HG02852 (cell line): ENCODE data around the gene SLC39A8.
A peak's percentile ranks its signal among the peaks of the same experiment; 100 is the strongest.

Source experiments
- ATAC-seq: cut with Tn5 transposase; IDR thresholded peaks from one replicate; pipeline ENCODE4 v1.9.1; 2021; ENCODE audit warnings: mild to moderate bottlenecking, moderate library complexity; ENCODE audit not compliant: unreplicated experiment

The SLC39A8 gene

DNA sequence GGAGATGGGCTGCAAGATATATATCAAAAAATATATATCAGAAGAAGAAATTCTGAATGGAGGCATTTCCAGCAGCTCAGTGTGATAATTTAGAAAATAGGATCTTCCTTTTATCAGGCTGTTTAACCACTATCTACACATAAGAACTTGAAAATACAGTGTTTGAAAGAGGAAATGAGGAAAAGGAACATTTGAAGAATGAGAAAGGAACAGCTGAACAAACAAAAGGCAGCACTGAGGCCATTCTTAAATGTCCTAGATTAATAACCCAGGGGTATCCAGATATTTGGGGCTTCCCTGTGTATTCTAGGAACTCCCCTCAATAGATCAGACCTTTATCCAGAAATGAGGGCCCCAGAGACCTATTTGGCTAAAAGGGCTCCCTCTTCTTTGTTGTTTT is 4.1 kb downstream of the SLC39A8 start:
- no peak for ATAC-seq

DNA sequence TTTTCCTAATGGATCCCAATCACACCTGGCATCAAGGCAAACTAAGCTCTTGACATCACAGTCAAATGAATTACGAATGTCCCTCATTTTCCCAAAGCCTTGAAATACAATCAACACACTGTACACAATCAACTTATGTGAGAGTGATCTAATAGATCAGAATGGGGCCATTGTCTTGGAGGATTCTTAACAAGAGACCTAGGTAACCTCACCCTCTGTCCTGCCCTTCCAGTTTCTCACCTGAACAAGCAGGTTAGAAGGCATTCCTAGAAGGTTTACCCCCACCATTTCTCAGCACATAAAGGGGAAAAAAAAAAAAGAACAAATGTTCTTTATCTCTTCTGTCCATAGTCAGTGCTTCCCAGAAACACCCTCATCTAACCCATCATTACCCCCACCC is 6.3 kb downstream of the SLC39A8 start:
- no peak for ATAC-seq

DNA sequence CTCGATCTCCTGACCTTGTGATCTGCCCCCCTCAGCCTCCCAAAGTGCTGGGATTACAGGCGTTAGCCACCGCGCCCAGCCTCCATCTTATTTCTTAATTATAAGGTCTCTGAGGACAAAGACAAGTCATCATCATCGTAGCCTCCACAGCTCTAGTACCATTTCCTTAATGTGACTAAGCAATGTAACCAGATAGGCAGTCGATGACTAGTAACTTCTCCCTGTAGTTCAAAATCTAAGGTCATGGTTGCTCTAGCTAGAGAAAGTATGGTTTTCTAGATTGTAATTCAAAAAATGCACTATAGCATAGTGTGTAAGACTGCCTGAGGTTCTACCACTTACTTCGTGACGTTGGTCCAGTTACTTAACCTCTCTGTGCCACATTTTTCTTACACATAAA is 6.9 kb downstream of the SLC39A8 start:
- ATAC-seq, result no peak

DNA sequence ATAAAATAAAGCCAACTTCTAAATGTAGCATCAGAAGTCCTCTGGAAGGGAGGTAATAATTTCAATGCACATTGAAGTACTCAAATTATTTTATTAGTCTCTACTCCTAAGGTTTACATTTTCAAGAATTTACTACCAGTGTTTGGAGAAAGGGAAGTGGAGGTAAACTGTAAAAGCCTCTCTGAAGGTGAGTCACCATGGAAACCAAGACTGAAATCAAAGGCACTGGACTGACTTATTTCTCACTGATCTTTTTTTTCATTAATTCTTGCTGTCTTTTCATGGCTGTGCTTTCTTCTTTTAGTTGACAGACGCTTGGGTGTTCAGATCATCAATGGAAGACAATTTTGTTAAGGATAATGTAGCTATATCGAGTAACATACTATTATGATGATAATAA is 9.7 kb downstream of the SLC39A8 start:
- ATAC-seq, result no peak

DNA sequence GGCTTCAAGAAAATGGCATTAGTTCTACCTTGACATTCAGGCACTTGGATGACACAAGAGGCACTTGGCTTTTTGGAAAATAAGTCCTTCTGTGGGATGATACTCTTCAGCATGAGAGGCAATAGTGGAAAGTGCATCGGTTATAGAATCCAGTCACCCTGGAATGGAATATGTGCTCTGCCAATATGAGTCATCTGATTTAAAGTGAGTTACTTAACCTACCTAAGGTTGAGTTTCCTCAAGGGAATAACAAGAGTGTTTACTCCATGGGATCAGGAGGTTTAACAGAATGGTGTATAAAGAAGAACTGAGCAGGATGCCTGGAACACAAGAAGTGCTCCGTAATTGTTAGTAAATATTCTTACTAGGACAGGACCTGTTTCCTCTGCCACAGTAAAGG is 10.7 kb downstream of the SLC39A8 start:
- no peak for ATAC-seq

DNA sequence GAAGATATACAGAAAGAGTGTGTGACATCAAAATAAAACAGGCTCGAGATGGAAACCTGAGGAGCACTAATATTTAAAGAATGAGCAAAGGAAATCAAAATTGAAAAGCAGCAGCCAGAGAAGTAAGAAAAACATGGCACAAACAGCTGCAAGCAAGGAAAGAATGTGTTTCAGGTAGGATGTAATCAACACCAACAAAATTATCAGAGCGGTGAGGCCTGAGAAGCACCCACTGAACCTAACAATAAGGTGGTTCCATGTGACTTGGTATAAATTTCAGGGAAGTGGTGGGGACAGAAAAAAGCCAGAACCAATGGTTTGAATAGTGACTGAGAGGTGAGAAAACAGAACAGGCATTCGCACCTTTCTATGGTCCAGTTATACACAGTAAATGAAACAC is 11.5 kb downstream of the SLC39A8 start:
- ATAC-seq, result no peak

DNA sequence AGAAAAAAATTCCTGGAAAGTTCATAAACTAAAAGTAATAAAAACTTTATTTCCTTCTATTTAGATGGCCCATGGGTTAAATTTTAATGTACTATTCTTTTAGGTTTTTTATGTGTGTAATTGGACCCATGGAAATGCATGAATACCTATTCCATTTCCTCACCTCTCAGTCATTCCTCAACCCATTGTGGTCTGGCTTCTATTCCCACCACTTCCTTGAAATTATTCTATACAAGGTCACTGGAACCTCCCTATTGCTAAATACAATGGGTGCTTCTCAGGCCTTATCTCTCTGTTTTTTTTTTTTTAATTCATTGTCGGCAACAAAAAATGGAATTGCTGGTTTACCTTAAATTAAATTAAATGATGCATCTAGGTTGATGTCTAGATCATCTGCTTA is 17.2 kb downstream of the SLC39A8 start:
- no peak for ATAC-seq

DNA sequence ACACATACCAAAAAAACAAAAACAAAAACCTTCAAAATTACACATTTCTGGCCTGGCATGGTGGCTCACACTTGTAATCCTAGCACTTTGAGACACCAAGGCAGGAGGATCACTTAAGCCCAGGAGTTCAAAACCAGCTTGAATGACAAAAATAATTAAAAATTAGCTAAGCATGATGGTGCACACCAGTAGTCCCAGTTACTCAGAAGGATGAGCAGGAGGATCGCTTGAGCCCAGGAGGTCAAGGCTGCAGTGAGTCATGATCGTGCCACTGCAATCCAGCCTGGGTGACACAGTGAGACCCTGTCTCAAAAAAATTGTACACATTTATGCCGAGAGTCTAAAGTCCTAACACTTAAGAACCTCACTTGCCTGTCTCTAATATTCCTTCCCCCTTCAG is 18.3 kb downstream of the SLC39A8 start:
- ATAC-seq, result no peak

DNA sequence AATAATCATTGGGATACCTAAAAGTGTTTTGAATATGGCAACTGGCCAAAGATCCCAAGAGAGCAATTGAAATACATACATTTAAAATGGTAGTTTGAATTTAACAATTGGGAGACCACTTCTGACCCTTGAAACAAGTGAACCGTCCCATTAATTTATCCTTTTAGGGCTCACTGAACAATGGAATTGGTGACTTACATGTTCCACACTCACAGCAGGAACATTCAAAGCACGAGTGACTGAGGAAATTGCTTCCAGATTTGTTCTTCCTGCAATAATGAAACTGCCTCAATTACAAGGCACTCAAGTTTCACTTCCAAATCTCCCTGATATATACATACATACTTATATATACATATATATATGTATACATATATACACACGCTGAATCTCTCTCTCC is 20.6 kb downstream of the SLC39A8 start:
- ATAC-seq, result no peak

DNA sequence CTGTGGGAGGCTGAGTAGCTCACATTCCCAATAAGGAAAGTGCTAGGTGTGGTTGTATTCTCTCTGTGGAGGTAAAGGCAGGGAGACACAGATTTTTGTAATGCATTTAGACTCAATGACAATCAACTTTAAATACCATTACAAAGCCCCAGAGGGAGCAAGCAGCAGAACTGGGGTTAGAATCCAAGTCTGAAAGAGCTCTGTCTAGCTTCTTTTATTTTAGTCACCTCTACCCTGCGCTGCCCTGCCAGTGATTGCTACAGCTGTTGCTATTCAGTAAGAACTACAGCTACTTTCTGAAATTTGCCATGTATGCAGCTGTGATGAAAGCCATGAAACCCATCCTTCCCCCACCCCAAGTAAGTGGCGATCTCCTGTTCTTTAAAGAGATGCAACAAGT is 22.5 kb downstream of the SLC39A8 start:
- no peak for ATAC-seq

DNA sequence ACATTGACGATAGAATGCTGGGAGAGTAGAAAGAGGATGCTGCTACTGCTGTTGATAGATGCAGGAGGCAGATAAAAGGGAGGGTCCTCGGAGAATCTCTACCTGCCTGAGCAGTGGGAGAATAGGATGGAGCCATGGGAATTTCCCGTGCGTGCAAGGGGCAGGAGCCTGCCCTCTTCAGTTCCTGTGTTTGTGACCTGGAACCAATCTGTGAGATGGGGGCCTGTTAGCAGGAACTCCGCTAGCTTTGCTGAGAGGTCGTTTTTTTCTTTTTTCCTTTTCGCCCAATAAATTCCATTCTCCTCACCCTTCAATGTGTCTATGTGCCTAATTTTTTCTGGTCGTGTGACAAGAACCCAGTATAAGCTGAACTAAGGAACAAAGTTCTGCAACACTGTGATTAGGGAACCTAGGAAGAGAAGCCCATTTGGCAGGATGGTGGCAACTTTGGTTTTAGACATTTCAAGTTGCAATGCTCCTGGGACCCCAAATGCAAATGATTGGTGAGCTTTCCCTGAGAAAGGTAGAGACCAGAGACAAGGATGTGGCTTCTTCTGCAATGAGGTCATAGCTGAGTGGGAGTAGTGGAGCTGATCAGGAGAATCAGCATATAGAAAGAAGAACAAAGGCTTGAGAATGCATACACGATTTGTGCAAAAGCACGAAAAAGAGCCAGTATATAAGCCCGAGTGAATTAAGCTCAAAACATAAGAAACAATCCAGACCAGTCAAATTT is 23.9 kb downstream of the SLC39A8 start:
- ATAC-seq, result peak; percentile 94

DNA sequence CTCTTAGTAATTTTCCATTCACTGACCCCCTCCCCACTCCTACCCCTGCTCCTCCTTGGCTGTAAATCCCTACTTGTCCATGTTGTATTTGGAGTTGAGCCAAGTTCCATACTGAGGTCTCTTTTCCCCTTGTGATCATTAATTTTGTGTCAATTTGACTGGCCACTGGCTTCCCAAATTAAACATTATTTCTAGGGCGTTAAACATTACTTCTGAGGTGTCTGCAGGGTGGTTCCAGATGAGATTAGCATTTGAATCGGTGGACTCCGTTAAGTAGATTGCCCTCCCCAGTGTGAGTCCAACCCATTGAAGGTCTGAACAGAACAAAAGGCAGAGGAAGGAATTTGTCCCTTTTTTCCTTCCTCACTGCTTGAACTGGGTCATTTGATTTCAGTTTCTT is 25.7 kb downstream of the SLC39A8 start:
- ATAC-seq, result no peak

DNA sequence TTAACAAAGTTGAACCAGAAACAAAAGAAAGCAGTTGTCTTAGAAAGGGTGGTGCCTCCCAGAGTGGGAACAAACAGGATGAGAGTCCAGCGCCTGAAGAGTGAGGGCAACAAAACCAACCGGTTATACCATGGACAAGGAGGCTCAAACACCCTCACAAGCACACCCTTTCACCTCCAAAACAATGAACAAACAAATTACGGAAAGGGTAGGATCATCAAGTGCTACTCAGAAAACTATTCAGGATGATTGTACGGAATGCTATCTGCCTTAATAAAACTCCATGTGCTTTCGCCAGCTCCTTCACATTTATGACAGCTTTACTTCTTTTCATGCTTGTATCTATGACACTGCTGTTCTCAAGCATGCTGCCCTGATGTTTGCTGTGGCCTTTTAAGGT is 26.8 kb downstream of the SLC39A8 start:
- no peak for ATAC-seq

DNA sequence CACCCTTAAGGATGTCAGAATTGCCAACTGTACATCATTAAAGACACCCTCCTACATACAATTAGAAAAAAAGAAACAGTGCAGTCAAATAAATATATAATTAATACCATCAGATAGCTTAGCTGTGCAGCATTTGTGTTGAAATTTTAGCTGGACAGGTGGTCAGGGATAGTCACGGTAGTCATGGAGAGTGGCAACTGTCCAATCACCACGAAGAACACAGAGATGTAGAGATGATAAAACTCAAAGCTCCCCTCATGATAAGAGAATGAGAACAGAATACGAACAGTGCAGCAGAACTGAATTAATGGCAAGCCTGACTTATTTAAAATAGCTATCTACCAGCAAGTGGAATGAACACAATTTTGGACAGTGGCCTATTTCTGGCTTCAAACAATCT is 27.2 kb downstream of the SLC39A8 start:
- no peak for ATAC-seq

DNA sequence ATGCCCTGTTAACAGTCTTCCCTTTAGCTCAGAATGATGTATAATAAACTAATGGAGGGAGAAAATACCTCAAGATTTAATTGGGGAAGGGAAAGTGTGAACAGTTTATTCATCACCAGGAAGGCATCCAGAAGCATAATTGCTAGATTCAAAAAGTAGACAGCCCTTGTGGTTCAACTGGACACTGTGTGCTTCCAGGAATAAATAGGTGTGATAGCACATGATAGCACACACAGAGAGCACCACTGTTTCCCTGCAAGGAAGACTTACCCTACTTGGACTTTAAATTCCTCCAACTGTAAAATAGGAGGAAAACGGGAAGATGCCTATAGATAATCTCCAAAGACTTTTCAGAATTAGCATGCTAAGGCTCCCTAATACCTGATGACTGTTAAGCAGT is 27.8 kb downstream of the SLC39A8 start:
- ATAC-seq, result no peak

DNA sequence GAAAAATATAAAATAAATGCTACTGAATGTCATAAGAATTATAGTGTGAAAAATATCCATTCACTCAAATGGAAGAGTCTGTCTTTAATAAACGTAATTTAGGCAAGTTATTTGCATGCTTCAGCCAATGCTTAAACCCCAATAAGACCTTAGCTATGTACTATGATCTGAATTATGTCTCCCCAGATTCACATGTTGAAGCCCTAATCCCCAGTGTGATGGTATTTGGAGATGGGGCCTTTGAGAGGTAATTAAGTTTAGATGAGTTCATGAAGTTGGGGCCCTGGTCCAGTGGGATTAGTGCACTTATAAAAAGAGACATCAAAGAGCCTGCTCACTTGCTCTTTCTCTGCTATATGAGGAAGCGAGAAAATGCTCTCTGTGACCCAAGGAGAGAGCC is 28.7 kb downstream of the SLC39A8 start:
- no peak for ATAC-seq

DNA sequence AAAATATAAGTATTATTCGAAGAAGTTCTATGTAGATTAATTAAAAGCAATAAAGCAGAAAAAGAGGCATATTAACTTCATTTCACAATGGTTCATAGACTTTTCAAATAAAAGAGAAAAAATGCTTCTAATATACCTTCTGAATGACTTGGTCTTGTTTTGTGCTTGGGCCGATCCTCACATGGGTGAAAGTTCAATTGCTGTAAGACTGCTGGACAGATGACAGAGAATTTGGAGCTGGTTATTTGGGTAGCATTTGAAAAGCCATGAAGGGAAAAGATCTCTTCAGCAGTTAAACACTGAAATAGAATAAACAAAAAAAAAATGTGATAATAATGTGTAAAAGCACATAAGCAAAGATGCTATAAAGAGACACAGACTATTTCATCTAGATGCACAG is 29.8 kb downstream of the SLC39A8 start:
- ATAC-seq, result no peak

DNA sequence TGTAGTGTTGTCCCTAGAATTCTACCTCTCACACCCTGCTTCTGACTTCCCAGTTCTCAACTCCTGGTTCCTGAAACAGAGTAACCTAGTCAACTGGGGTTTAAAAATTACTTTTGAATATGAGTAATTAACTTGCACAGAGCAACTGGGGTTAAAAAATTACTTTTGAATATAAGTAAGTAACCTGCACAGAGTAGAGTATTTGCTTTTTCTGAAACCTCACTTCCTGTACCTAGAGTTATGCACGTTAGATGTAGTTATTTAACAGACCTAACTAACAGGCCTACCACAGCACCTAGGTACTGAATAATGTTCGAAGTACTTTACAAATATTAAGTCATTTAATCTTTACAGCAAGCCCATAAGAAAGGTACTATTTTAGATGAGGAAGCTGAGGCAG is 32.9 kb downstream of the SLC39A8 start:
- ATAC-seq, result no peak

DNA sequence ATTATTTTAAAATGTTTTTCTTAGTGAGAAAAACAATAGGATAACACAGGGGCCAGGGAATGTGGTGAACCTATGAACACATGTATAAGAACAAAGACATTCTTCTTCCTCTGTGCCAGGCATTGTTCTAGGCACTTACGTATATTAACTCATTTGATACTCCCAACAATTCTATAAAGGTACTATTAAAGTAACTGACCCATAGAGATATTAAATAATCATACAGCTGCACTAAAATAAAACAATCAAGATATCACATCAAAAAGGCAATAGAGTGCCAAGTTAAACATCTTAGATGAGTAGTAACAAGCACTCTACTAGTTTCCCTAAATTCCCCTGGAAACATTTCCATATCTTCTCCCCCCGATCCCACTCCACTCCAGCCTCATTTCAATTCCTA is 33.4 kb downstream of the SLC39A8 start:
- no peak for ATAC-seq

DNA sequence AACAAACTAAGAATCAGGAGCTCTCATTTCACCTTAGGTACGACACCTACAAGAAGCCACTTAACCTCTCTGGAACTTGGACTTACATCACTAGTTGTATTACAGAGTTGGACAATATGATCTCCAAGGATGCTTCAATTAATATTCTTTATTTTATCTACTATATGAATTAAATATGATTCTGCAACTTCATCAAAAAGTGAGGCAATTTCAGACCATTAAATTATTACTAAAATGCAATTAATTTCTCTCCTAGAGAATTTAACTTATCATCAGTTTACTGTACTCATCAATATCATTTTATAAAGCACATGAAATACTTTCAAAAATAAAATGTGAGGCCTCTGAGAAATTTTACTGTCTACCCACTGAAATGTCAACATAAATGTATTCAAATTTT is 33.9 kb downstream of the SLC39A8 start:
- no peak for ATAC-seq

DNA sequence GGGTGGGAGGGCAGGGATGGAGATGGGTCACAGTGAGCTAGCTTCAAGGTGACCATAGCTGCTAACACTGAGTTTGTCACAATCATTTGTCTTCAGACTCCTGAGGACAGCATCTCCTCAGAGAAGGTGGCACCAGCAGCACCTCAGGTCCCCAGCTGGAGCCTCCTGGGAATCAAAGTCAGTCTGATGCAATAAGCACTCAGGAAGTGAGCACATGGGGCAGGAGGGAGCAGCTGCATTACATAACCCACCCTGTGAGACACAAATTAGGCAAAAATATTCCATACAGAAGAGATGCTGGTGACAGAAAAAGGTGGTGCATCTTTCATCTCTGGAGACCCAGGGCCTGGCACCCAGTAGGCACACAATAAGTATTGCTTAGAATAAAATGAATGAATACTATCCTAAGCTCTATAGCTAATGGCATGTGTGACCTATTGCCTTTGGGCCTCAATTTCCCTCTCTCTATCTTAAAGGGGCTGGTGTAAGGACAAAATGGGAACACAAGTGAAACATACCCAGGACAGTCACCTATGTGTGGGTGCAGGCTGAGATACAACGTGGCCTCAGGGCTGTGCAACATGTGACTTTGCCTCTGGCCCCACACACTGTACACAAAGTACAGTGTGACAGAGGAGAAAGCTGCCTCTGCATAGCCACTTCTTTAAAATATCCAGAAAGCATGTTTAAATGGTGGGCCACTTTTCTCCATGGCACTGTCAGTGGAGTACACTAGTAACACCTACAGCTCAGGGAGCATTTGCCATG is 37.1 kb downstream of the SLC39A8 start:
- ATAC-seq, result no peak

DNA sequence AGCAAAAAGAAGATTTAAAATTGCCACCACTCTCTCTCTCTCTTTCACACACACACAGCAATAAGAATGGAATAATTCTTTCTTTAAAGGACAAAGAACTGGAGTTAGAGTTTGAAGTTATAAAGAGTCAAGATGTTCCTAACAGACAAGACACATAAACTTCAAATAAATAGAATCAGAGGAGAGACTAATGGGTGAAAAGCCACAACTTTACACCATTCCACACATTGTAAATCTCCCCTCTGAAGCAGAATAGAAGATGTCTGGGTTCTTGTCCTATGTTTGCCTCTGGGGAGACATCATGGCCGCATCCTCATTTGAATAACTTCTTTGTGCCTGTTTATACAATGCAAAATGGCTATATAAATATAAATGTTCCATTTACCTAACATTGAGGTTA is 39.6 kb downstream of the SLC39A8 start:
- no peak for ATAC-seq

DNA sequence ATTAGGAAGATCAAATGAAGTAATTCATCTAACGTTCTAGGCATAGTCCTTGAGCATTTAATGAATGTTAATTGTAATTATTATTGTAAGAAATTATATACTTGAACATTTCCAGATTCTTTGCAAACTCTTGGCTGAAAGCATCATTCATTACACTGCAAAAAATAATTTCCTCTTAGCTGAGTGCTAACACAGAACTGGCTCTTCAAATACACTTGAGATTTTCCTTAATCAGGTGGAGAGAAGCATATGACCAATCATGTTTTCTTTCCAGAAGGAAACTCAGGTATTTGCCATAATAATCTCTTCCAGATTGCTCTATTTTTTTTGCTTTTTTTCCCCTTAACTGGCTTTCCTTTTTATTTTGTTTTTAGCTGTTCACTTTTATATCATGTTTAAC is 42.5 kb downstream of the SLC39A8 start:
- ATAC-seq, result no peak
